OCI-LY3 (cell line): ENCODE data around the gene ZNF440.
"Not testable (repeated sequence)": the region's sequence is repeated elsewhere in the genome, so short reads cannot be mapped to it uniquely, and the experiment has no call there.

Experiments
- CTCF ChIP-seq: fragments of 200-600, 300-600 bp; sonication (generic); IDR thresholded peaks from 2 replicates; pipeline ENCODE4 v1.5.1; 2014; ENCODE audit warnings: antibody characterized with exemption, low read length, low read depth
- EZH2phosphoT487 ChIP-seq: fragments of 200-600 bp; shearing (Covaris generic); IDR thresholded peaks from 2 replicates; pipeline ENCODE4 v1.6.1; 2018; ENCODE audit warnings: antibody characterized with exemption, mixed run types, low read depth

GRCh38 chr19:11879687-11880266 is 65.7 kb downstream of the ZNF440 start:
- TF ChIP-seq CTCF = peak; percentile 23
- not testable (repeated sequence) for TF ChIP-seq EZH2phosphoT487
